HL-60 (cell line): ENCODE results near the gene ERC2.

Experiments
- DNase-seq, 2 experiments: peaks; one replicate each; pipeline ENCODE4 v3.0.0-alpha.2; 2010 to 2020; ENCODE audit warnings: low read depth in 1 of 2, low spot score in 1 of 2
- H3K27ac ChIP-seq: fragments of 250-450 bp; sonication (Bioruptor Pico); replicated peaks from 2 replicates; pipeline ENCODE4 v1.5.1; 2020; ENCODE audit warnings: mild to moderate bottlenecking, moderate library complexity
- H3K27me3 ChIP-seq: fragments of 250-450 bp; sonication (Bioruptor Pico); 2 replicates; pipeline ENCODE4 v1.5.1; 2021; ENCODE audit warnings: mild to moderate bottlenecking, moderate library complexity; ENCODE audit not compliant: insufficient read depth, poor library complexity, severe bottlenecking
- H3K4me3 ChIP-seq: replicated peaks from 2 replicates; pipeline ENCODE4 v1.5.1; 2011; ENCODE audit warnings: mild to moderate bottlenecking, control low read depth, low read length; ENCODE audit not compliant: insufficient read depth
- CTCF ChIP-seq: IDR thresholded peaks from one replicate; pipeline ENCODE4 v1.5.1; 2011; ENCODE audit warnings: low read length, control low read depth, inconsistent platforms; ENCODE audit not compliant: insufficient read depth
- GABPA ChIP-seq: IDR thresholded peaks from 2 replicates; pipeline ENCODE4 v1.6.1; 2012; ENCODE audit warnings: low read depth
- POLR2AphosphoS5 ChIP-seq: IDR thresholded peaks from 2 replicates; pipeline ENCODE4 v1.6.1; 2012; ENCODE audit warnings: low read depth
- REST ChIP-seq: IDR thresholded peaks from 2 replicates; pipeline ENCODE4 v1.6.1; 2012; ENCODE audit warnings: low read depth; ENCODE audit not compliant: insufficient replicate concordance
- SPI1 ChIP-seq: IDR thresholded peaks from 2 replicates; pipeline ENCODE4 v1.6.1; 2012; ENCODE audit warnings: low read depth, mild to moderate bottlenecking, borderline replicate concordance

ERC2 gene

GRCh38 chr3:55904716-55905115, 563.6 kb downstream of the ERC2 start:
- DNase-seq: no peak
- no peak overlapping the region for H3K4me3 ChIP-seq
- no peaks in the 10 kb centered on the region for H3K27me3 ChIP-seq
- TF ChIP-seq REST: no peak
- TF ChIP-seq GABPA: no peak
- TF ChIP-seq POLR2AphosphoS5: no peak
- no peak for TF ChIP-seq CTCF
- TF ChIP-seq SPI1: no peak
- H3K27ac ChIP-seq: no peak overlapping the region

- TF ChIP-seq REST: no peak
- TF ChIP-seq GABPA: no peak
- TF ChIP-seq SPI1: no peak
- TF ChIP-seq CTCF: no peak
- no peak for TF ChIP-seq POLR2AphosphoS5
- Histone ChIP-seq H3K27ac (no peak overlapping the region), H3K4me3 (no peak overlapping the region), H3K27me3 (no peaks in the 10 kb centered on the region)
- no peak for DNase-seq
These were observed 564.6 kb downstream of the ERC2 start for GRCh38 chr3:55903680-55904079.

- no peak for DNase-seq
- H3K27ac ChIP-seq: no peak overlapping the region
- TF ChIP-seq GABPA (no peak), CTCF (no peak), REST (no peak)
- H3K4me3 ChIP-seq: no peak overlapping the region
- no peaks in the 10 kb centered on the region for H3K27me3 ChIP-seq
These were observed 565.9 kb downstream of the ERC2 start for GRCh38 chr3:55902221-55902900.
